Natural killer cell treated with Interleukin-12 subunit alpha and Interleukin-12 subunit beta and Interleukin-15 and Interleukin-18, amount 100 ng/mL, for 72 hours (primary cell): ENCODE results near the gene CSPG4. TPM values are rescaled to one million over a fixed set of nuclear protein-coding genes. Genes with fewer than 3 reads are reported as not detected.
"Not testable (repeated sequence)": the region's sequence is repeated elsewhere in the genome, so short reads cannot be mapped to it uniquely, and the experiment has no call there.

Experiments
- ATAC-seq, 2 donors: fragments of 150-1000 bp; cut with Tn5 transposase in 1 of 2; sonication (Bioruptor Pico), chemical (Tn5 transposase) in 1 of 2; 2 replicates each; pipeline ENCODE4 v1.10.0; 2021
- DNase-seq: peaks from one replicate; pipeline ENCODE4 v3.0.0; 2022; ENCODE audit warnings: low spot score
- H3K27ac Mint-ChIP-seq, 2 donors: 1 replicate in 1 of 2; 2 replicates in 1 of 2; pipeline ENCODE4 v1.8.0; 2022; ENCODE audit warnings: mixed read lengths in 2 of 2, mild to moderate bottlenecking in 1 of 2, moderate library complexity in 1 of 2
- H3K27me3 Mint-ChIP-seq, 2 donors: 1 replicate in 1 of 2; 2 replicates in 1 of 2; pipeline ENCODE4 v1.8.0; 2022; ENCODE audit warnings: mixed read lengths in 2 of 2
- H3K36me3 Mint-ChIP-seq: one replicate; pipeline ENCODE4 v1.8.0; 2022; ENCODE audit warnings: mixed read lengths
- H3K4me1 Mint-ChIP-seq, 2 donors: 1 replicate in 1 of 2; 2 replicates in 1 of 2; pipeline ENCODE4 v1.8.0; 2022; ENCODE audit warnings: low read depth in 2 of 2, mixed read lengths in 2 of 2, mild to moderate bottlenecking in 1 of 2
- H3K4me3 Mint-ChIP-seq: one replicate; pipeline ENCODE4 v1.8.0; 2022; ENCODE audit warnings: mixed read lengths
- H3K9me3 Mint-ChIP-seq: 2 replicates; pipeline ENCODE4 v1.8.0; 2022; ENCODE audit warnings: mixed read lengths
- total RNA-seq, 2 donors: library from RNA; stranded (reverse); gene quantifications; one replicate each; pipeline ENCODE4 v1.2.3, GENCODE V29; 2022

The CSPG4 gene
- total RNA-seq, 2 donors from 2014 or later, result not detected

GRCh38 chr15:75636026-75636425 is 76.6 kb downstream of the CSPG4 start:
- DNase-seq (no peak), ATAC-seq (no peak)
- Mint-ChIP-seq H3K9me3 (no peaks in the 10 kb centered on the region), H3K36me3 (peaks cover 12% of the 10 kb centered on the region), H3K27ac (no peak overlapping the region), H3K4me1 (peaks cover 23 to 29% of the 10 kb centered on the region in 2 donors), H3K4me3 (no peak overlapping the region), H3K27me3 (no peaks in the 10 kb centered on the region)

DNA sequence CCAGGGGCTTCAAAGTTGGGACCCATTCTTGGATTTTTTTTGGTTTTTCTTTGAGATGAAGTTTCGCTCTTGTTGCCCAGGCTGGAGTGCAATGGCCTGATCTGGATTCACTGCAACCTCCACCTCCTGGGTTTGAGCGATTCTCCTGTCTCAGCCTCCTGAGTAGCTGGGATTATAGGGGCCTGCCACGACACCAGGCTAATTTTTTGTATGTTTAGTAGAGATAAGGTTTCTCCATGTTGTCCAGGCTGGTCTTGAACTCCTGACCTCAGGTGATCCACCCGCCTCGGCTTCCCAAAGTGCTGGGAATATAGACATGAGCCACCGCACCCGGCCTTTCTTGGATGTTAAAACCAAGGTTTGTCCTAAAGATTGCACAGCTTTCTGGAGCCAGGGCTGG is 78.7 kb downstream of the CSPG4 start:
- H3K36me3 Mint-ChIP-seq, ATAC-seq, H3K27ac Mint-ChIP-seq, DNase-seq, H3K9me3 Mint-ChIP-seq, H3K4me3 Mint-ChIP-seq, H3K27me3 Mint-ChIP-seq: not testable (repeated sequence)
- peaks cover 16 to 18% of the 10 kb centered on the region in 2 donors for H3K4me1 Mint-ChIP-seq

DNA sequence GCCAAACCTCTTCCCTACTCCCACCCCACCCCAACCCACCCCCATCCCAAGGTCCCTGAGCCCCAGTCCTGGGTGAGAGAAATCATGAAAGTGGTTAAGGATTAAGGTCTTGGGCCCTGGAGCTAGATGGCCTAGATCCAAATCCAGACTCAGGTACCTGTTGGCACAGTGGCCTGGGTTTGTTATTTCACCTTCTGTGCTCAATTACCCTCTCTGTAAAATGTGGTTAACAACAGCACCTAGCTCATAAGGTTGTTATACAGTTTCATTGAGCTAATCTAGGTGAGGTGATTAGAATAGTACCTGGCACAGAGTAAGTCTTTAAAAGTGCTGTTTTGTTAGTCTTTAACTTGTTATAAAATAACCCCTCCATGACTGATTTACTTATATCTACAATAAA is 80.7 kb downstream of the CSPG4 start:
- DNase-seq (no peak), ATAC-seq (no peak)
- no peaks in the 10 kb centered on the region for H3K36me3 Mint-ChIP-seq
- no peaks in the 10 kb centered on the region for H3K9me3 Mint-ChIP-seq
- H3K27ac Mint-ChIP-seq, result no peak overlapping the region
- H3K4me3 Mint-ChIP-seq, result no peak overlapping the region
- no peaks in the 10 kb centered on the region for H3K4me1 Mint-ChIP-seq
- no peaks in the 10 kb centered on the region for H3K27me3 Mint-ChIP-seq

DNA sequence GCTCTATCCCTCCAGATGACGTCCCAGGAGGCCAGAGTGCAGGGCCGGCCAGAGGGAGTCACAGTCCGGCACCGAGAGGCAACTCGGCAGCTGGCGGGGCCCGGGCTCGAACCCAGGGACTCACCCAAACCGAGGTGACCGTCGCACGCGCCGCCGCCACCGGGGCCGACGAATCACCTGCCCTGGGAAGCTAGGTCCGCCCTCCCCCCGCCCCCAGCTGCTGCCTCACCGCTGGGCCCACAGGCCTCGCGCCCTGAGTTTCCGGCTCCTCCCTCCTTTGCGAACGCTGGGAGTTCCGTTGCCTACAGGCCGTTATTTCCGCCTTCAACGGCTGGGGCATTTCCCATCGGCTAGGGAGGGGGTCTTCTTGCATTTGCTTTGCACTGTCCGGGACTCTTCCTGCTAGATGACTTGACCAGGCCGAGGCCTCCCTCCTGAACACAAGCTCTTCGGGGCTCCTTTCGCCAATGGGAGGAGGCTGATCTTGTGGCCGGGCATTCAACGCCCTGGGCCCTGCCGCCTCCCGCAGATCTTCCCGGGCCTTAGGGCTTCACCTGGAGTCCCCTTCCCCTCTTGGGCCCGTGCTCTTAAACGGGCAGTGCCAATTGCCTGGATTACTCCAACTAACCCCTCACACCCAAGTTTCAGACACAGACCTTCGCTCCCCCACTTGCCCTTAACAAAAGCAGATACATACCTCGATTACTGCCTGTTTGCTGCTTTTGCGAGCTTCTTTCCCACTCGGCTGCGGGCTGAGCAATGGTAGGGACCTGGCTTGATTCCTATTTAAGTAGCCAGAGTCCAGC is 86.9 kb downstream of the CSPG4 start, which contains the start of gene SNUPN:
Gene SNUPN (minus strand): TSS at position 184 of the 806 bp plus-strand sequence. CDS start 4,674 bp downstream, outside the sequence.
- H3K4me1 Mint-ChIP-seq, result peaks cover 19 to 20% of the 10 kb centered on the region in 2 donors
- peak; percentile 95 for DNase-seq
- H3K36me3 Mint-ChIP-seq, result no peaks in the 10 kb centered on the region
- no peaks in the 10 kb centered on the region for H3K27me3 Mint-ChIP-seq
- peak; percentile 96 to 97 for ATAC-seq
- peak within 1 kb of the TSS; percentile 95 for H3K4me3 Mint-ChIP-seq
- H3K9me3 Mint-ChIP-seq, result no peaks in the 10 kb centered on the region
- H3K27ac Mint-ChIP-seq, result peak within 1 kb of the TSS; percentile 97 to 99

Other genes starting within 250 kb of the CSPG4 start
- gene PTPN9, start 133.5 kb downstream of the CSPG4 start, total RNA-seq, result 10 to 100 TPM; 30.0 to 34.2 TPM
- gene SNUPN, start 87.1 kb downstream of the CSPG4 start, total RNA-seq, result 10 to 100 TPM; 15.5 to 26.7 TPM
- 100 to 1,000 TPM in 1 of 2 donors, 10 to 100 TPM in 1; 76.2 to 111 TPM for gene IMP3, start 72.6 kb downstream of the CSPG4 start, total RNA-seq
- 1 to 10 TPM; 2.6 to 3.3 TPM for gene SNX33, start 64.9 kb downstream of the CSPG4 start, total RNA-seq
- gene UBE2Q2, start 130.6 kb upstream of the CSPG4 start, total RNA-seq, result 10 to 100 TPM; 23.9 to 38.5 TPM
- 10 to 100 TPM; 31.3 to 39.3 TPM for gene FBXO22, start 191.0 kb upstream of the CSPG4 start, total RNA-seq